Endothelial cell of umbilical vein (primary cell): ENCODE results near the gene FAM131B.

ENCODE experiments used
- EZH2 ChIP-seq: IDR thresholded peaks from 2 replicates; pipeline ENCODE4 v1.6.1; 2012; ENCODE audit warnings: borderline replicate concordance, low read depth, mild to moderate bottlenecking, moderate library complexity, low read length, inconsistent platforms; ENCODE audit not compliant: severe bottlenecking
- FOS ChIP-seq: IDR thresholded peaks from 2 replicates; pipeline ENCODE4 v1.6.1; 2011; ENCODE audit warnings: mild to moderate bottlenecking, low read length, moderate library complexity, borderline replicate concordance; ENCODE audit not compliant: insufficient read depth
- GATA2 ChIP-seq: IDR thresholded peaks from 2 replicates; pipeline ENCODE4 v1.7.0; 2011; ENCODE audit warnings: low read depth, mild to moderate bottlenecking, moderate library complexity, mixed read lengths, low read length; ENCODE audit not compliant: insufficient read length, insufficient read depth
- JUN ChIP-seq: IDR thresholded peaks from 2 replicates; pipeline ENCODE4 v1.6.1; 2011; ENCODE audit warnings: borderline replicate concordance, low read depth; ENCODE audit not compliant: insufficient read length, insufficient read depth
- MYC ChIP-seq: IDR thresholded peaks from one replicate; pipeline ENCODE4 v1.6.1; 2011; ENCODE audit warnings: mild to moderate bottlenecking, low read depth, low read length
- POLR2A ChIP-seq: IDR thresholded peaks from 2 replicates; pipeline ENCODE4 v1.6.1; 2012; ENCODE audit warnings: low read depth, mild to moderate bottlenecking, control low read depth, low read length
- POLR2AphosphoS5 ChIP-seq: IDR thresholded peaks from 2 replicates; pipeline ENCODE4 v1.6.1; 2012; ENCODE audit warnings: low read depth, mild to moderate bottlenecking, control low read depth, low read length, moderate library complexity; ENCODE audit not compliant: insufficient read depth
- TF ChIP-seq, protein P1 (sequence below), 2 donors: IDR thresholded peaks; 1 replicate in 1 of 2; 2 replicates in 1 of 2; pipeline ENCODE4 v1.5.1; 2011; ENCODE audit warnings: low read length in 2 of 2, mild to moderate bottlenecking in 2 of 2, moderate library complexity in 2 of 2, control low read depth in 1 of 2, inconsistent platforms in 1 of 2, low read depth in 1 of 2; ENCODE audit not compliant: insufficient read depth in 1 of 2; ENCODE audit errors: extremely low read depth in 1 of 2
- TF ChIP-seq, protein P2 (sequence below): IDR thresholded peaks from 2 replicates; pipeline ENCODE4 v1.6.1; 2011; ENCODE audit not compliant: insufficient read depth, insufficient read length

DNA sequence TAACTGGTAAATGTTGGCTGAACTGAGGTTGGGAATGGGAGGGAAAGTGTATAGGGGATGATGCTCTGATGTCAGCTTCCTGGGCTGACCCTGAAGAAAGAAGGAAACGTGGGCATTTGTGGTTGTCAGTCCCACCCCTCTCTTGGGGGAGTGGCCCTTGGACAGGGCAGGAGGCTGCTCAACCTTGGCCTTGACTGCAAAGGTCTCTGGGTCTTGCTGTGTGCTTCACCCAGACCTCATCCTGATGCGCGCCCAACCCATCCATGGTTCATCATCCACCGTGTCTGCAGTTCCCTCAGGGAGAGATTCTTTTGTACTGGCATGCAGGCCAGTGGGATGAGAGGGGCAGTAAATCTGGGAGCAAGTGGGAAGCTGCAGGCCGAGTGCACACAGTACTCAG lies 13.9 kb upstream of the FAM131B start:
- TF ChIP-seq, protein P1, sequence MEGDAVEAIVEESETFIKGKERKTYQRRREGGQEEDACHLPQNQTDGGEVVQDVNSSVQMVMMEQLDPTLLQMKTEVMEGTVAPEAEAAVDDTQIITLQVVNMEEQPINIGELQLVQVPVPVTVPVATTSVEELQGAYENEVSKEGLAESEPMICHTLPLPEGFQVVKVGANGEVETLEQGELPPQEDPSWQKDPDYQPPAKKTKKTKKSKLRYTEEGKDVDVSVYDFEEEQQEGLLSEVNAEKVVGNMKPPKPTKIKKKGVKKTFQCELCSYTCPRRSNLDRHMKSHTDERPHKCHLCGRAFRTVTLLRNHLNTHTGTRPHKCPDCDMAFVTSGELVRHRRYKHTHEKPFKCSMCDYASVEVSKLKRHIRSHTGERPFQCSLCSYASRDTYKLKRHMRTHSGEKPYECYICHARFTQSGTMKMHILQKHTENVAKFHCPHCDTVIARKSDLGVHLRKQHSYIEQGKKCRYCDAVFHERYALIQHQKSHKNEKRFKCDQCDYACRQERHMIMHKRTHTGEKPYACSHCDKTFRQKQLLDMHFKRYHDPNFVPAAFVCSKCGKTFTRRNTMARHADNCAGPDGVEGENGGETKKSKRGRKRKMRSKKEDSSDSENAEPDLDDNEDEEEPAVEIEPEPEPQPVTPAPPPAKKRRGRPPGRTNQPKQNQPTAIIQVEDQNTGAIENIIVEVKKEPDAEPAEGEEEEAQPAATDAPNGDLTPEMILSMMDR (IDR thresholded peaks at IDR 0.05; ENCODE audit: extremely low read depth in 1 of 2, insufficient read depth in 1 of 2, low read depth in 1 of 2, low read length in 2 of 2): no peak
- TF ChIP-seq EZH2 (no peak), FOS (no peak), POLR2A (no peak), POLR2AphosphoS5 (no peak), JUN (no peak), MYC (no peak), GATA2 (no peak)
- TF ChIP-seq, protein P2, sequence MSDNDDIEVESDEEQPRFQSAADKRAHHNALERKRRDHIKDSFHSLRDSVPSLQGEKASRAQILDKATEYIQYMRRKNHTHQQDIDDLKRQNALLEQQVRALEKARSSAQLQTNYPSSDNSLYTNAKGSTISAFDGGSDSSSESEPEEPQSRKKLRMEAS: no peak
